ENCODE results near the gene KLHL29.

Gene KLHL29

DNA sequence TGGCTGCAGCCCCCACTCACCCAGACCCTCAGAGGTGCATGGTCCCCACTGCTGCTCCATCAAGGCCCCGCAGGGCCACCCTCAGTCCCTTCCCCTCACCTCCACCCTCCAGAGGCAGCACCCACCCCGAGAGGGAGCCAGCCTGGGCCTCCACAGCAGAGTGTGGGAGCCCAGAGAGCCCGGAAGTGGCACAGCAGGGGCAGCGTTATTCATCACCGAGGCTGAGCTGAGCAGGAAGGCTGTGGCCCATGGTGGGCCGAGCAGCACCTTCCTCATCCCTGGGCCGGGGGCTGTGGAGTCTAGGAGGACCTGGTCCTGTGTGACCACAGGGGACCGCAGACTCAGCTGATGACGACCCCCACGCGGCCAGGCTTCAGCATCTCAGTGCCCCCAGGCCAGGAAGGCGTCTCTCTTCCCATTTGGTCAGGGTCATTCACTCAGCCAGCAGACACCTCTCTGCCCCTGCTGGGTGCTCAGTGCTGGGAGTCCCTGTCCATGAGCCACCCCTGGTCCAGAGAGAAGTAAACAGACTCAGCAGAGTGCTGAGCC, 283.9 kb downstream of the KLHL29 start:
- DNase-seq: no peak

DNA sequence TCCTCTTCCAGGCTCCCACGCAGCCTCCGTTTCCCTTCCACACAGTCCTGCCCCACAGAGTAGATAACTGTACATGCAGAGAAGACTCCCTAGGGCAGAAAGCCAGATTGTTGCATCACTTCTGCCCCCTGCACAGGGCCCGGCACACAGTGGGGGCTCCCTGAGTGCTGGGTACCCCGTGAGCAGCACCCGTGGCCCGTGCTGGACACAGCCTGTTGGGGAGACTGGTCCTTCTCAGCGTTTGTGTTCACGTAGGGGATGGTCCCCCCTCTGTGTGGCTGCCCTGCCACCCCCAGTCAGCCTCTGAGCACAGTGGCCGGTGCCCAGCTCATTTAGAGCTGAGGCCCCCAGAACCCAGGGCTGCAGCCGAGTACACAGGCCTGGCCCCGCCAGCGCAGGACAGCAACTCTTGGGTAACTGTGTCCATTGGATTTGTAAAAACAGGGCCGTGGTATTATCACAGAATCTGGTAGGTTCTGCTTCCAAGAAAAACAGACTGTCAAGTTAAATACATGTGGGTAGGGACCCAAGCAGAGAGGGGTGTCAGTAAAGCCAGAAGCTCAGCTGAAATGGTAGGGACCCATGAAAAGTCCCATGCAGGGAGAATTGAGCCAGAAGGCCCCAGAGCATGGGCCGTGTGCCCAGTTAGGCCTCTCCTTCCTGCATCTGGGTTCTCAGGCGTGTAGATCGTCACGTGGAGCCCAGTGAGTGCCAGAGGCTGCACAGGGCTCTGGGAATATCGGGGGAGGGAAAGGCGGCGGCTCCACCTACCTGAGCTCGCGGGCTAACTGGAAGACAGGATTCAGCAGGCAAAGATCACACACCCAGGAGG, 284.6 kb downstream of the KLHL29 start:
- DNase-seq: no peak

DNA sequence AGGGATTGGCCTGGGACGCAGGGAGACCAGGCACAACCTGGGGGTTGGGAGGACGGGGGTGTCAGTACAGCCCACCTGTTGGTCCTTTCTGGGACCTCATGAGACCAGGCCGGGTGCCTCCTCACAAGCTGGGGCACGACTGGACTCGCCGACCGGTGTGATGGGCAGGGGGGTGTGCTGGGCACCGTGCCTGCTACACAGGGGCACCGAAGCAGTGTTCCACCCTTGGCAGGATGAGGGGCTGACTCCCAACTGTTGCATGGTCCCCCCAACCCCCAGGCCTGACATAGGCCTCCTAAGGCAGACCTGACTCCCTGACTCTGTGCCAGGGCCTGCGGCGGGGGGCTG, 285.2 kb downstream of the KLHL29 start:
- DNase-seq: no peak

DNA sequence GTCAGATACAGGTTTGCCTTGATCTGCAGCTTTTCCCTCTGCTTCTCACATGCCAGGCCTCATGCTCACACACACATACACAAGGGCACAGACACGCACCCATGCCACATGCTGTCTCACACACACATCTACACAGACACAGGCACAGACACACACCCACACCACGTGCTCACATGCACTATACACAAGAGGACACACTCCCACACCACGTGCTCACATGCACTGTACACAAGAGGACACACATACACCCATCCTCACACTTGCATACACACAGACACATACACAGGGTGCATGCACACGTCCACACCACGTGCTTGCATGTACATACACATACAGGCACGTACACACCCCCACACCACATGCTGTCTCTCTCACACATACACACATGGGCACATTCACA, 288.1 kb downstream of the KLHL29 start:
- DNase-seq: no peak

DNA sequence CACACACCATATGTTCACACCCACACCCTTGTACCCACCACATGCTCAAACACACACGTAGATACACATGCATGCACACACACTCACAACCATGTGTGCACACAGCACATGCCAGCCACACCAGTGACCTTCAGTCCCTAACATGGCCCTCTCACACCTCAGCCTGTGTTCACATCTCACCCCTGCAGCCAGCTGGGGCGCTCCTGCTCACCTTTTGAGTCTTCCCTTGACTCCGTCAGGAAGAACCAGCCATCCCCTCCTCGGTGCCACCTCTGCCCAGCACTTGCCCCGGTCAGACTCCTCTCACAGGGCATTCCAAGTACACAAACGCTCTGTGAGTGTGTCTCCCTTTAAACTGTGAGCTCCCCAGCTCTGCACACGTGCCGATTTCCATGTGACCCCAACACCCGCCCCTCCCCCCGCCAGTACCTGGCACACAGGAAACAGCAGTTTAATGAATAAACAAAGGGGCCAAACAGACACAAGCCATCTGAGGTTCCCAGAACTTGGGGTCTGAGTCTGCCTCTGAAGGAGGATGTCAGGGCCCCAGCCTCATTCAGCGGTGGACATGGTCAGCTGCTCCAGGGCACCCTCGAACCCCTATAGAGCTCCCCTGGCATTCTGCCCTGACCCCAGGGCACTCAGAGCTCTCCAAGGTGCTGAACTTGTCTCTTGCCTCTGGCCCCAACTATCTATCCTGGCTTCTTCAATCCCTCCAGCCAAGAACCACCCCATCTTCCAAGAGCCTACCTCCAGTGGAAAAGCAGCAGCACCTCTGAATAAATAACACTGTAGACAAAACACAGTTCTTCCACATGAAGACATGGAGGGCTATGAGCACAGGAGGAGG, 289.1 kb downstream of the KLHL29 start:
- DNase-seq: no peak

DNA sequence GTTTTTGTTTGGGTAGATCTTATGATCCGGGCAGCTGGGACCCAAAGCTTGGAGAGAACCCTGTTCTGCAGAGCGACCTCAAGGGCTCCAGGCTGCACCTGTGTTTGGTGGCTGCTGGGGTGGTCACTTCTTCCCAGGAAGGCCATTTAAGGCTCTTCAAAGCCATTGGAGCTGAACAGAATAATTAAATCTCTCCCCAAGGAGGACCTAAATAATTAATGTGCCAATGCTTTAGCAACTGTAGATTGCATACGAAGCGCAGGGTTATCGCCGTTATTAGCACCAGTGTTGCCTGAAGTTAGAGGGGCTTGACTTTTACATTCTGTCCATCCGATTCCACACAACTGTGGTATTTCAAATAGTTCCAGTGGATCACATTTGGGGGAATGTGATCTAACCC, 290.5 kb downstream of the KLHL29 start:
- no peak for DNase-seq

DNA sequence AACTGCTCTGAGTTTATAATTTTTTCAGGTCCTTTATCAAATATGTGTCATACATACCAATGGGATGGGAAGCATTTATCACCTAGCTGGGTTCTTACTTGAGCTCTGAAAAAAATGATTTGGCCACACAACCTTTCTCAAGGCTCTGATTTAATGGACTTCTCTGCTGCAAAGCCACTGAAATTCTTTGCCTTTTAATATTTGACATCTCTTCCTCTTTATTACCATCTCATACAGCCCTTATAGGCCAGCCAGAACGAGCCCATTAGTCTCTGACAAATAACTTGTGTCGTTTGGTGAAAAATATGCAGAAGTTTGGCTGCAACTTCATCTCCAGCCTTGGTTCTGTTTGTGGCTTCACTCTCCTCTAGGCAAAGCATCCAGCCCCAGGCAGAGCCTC, 292.9 kb downstream of the KLHL29 start:
- no peak for DNase-seq

DNA sequence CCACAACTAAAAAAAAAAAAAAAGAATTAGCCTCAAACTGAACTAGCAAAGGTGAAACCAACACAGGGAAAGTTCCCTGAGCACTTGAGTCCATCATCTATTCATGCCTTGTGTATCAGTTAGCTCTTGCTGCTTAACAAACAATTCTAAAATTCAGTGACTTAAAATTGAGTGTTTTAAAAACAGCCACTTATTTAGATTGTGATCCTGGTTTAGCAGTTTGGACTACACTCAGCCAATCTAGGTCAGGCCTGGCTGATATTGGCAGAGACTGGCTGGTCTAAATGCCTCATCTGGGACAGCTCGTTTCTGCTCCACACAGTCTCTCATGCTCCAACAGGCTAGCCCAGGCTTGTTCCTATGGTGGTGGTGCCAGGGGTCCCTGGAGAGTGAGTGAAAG, 294.1 kb downstream of the KLHL29 start:
- DNase-seq: no peak

DNA sequence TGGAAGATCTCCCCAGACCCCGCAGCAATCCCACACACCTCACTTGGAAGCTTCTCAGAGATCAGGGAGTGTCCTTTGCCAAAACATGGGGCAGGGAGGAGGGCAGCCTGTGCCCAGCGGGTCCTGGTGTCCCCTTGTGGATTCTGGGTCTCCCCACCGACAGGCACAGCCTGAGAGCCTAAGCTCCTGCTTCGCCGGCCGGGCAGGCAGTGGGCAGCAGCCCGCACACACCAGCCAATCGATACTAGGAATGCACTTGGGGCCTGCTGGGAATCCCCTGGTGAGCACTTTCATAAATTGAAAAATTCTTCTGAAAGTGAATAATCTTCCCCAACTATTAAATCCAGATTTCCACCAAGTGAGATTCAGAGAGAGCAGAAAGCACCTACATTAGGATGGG, 296.0 kb downstream of the KLHL29 start:
- no peak for DNase-seq

DNA sequence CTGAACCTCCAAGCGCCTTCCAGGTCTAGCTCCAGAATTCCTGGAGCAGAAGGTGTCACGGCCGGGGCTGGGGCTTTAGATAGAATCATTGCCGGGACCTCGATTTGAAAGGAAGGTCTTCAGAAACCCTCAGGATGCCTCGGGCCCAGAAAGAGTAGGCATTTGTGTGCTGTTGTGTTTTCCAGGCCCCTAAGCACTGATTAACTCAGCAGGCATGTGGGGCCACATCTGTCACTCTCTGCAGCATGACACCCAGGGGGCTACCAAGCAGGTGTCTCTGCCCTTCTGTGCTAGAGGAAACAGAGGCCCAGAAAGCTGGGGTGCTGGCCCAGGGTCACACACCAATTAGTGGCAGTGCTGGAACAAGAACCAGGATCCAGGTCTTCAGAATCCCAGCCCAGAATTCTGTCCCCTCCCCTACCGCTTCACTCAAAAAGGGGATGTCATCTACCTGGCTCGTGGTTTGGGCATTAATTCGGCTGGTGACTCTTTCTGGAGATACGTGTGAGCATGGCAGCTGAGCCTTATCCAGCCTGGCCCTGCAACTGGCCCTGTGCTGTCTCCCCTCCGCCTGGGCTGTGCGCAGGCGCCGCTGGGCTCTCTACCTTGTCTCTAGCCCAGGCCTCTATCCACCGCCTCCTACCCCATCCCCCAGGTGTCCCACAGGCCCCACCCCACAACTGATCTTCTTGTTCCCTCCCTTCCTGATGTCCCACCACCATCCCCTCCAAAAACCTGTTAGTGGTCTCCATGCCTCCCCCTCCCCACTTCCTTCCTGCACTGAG, 296.6 kb downstream of the KLHL29 start:
- no peak for DNase-seq

DNA sequence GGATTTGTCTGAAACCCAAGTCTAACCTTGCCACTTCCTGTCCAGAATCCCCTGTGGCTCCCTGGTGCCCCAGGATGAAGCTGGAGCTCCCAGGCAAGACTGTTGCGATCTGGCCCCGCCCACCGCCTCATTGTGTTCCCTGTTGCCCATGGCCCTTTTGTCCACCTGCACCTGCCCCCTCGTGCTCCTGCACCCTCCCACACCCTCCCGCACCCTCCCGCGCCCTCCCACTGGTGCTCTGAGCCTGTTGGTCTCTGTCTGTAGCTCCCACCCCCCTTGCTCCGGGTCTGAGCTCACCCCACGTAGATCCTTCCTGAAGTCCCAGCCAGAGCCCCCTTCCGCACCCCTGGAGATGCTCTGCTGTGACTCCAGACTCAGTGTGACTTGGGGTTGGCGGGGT, 297.5 kb downstream of the KLHL29 start:
- no peak for DNase-seq

DNA sequence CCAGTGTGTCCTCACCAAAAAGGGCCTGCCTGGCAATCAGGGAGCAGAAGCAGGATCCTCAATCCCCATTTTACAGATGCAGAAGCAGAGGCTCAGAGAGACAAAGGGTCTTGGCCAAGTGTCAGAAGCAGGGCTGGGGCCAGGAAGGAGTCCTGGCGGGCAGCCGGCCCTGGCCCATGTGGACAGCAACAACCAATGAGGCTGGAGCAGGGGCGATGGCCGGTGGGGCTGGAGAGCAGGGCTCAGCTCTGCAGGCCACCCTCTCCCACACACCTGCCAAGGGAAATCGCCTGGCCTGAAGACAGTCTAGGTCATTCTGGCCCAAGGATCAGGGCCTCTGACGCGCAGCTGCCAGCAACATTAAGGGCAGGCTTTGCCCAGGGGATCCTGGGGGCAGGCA, 298.0 kb downstream of the KLHL29 start:
- DNase-seq: no peak

DNA sequence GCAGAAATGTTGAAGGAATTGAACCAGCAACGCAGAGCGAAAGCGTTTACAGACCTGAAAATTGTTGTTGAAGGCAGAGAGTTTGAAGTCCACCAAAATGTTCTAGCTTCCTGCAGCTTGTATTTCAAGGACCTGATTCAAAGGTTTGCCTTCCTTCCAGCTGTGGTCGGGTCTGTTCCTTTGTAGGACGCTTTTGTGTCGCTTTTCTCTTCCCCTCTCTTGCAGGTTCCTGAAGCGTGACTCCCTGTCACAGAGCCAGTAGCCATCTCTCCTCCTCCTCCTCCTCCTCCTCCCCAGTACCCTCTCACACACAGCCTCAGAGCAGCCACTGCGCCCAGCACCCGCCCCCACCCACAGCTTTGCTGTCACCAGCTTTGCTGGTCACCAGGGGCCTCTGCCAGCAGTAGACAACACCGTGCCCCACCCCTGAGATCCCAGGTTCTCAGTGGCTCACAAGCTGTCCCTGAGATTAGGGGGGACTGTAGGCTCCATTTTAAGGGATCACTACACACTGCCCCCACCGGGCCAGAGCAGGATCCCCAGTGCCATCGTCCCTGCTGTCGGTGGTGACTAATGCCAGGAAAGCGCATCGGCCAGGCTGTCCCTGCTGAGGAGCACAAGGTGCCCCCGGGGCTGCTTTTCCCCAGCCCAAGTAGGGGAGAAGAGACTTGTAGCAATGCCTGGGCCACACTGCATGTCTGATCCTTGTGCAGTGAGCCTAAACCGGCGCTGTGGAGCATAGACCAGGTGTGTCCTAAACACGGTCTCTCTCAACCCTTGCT, 299.6 kb downstream of the KLHL29 start:
- DNase-seq: no peak

DNA sequence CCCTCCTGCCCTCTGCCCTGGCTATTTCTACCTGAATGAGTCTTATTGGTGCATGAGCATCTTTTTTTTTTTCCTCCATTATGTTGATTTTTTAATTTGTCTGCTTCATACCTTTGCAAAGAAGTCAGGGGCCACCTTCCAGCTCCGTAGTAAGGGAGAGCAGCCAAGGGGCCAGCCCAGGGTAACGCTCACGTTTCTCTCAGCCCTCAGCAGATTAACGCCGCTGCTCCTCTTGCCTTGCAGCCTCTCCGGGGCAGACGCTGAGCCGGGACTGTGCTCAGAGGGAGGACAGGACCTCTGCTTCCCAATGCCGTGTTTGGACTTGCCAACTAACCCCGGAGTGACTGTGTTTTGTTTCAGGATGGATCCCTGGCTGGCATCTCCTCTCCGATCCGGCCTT, 300.2 kb downstream of the KLHL29 start:
- DNase-seq: no peak

DNA sequence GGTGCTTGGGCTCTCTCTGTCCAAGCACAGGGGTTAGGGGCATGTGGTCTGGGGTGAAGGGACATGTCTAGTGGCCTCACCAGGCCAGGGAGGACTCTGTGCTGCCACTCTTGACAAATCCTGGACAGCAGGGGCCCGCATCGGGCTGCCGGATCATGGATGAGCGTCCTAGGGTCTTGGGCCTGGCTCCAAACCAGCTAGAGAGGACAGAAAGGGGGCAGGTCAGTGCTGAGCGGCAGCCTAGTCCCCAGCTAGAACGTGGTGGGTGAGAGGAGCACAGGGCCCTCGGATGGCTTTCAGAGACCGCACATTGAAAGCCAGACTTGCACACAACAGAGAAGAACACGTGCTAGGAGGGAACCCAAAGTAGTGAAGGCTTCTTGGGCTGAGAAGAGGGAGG, 300.7 kb downstream of the KLHL29 start:
- DNase-seq: no peak

DNA sequence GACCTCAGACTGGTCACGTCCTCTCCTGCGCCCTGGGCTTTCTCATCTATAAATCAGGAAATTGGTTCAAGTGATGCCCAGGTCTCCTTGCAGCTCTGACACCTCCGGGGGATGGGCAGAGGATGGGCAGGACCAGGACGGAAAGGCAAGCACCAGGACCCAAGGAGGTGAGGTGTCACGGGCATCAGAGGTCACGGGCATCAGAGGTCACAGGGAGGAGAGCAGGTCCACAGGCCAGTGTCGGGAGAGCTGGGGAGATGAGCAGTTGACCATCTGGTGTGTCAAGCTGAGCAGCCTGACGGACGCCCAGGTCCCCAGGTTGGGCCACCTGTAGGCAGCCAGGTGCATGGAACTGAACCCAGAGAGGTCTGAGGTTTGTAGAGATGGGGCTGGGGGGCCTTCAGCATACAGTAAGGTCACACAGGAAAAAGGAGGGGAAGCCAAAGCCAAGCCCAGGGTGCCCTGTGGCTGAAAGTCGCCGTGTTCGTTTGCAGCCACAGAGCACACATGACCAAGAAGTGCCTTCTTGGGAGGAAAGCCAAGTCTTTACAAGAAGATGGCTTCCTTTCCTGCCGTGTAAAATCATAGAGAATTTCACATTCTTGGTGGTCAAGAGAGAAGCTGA, 301.5 kb downstream of the KLHL29 start:
- no peak for DNase-seq

DNA sequence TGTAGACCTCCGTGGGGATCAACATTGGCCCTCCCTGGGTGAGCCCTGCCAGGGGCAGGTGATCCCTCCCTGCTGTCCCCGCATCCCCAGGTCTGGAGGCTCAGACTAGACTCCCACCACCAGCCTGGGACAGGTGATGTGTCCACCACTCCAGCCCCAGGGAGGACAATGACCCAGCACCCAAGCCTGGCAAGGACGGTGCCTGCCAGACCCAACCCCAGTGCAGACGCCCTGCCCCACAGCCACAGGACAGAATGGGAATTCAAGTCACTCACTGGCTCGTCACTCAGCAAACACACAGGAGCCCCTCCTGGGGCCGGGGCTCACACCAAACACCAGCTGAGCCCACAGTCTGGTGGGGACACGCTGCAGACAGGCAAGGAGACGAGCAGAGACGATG, 302.2 kb downstream of the KLHL29 start:
- DNase-seq: no peak

DNA sequence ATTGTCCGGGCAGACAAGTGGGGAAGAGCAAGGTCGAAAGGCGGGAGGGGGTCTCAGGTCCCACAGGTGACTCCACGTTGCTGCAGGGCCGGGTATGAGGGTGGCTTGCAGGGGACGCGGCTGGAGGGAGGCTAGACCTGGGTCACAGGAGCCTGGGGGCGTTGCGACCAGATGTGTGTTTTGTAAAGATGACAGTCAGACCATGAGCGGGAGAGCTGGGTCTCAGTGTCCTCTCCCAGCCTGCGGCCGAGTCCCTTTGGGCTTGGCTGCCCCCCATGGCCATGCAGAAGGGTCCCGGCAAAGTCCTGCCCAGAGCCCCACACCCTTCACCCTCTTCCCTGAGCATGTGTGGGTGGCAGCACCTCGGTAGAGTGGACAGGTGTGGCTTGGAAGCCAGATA, 302.7 kb downstream of the KLHL29 start:
- DNase-seq: no peak

DNA sequence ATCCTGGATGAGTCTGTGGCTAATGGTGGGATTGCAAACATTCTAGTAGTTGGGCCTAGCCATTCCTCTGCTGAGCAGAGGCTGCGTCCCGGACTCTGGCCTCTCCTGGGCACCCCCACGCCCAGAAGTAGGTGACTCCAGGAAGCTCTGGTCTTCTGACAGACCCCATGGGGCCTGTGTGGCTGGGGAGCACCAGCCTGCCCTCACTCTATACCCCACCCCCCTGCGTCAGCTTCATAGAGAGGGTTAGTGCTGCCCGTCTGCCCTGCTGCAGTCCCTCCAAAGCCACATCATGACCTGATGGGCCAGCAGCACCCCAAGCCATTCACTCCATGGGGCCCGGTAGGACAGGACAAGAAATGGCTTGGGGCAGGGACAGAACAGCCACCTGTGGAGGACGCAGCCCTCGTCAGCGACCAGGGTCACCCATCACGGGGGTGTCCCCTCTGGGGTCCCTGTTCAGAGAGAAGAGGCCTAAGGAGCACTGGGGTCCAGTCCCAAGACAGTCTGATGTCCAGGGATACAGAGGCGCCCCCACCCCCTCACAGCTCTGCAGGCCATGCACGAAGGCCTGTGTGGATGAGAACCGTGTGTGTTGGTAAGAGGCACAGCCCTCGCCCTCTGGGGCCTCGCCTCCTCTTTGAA, 303.6 kb downstream of the KLHL29 start:
- DNase-seq: no peak

DNA sequence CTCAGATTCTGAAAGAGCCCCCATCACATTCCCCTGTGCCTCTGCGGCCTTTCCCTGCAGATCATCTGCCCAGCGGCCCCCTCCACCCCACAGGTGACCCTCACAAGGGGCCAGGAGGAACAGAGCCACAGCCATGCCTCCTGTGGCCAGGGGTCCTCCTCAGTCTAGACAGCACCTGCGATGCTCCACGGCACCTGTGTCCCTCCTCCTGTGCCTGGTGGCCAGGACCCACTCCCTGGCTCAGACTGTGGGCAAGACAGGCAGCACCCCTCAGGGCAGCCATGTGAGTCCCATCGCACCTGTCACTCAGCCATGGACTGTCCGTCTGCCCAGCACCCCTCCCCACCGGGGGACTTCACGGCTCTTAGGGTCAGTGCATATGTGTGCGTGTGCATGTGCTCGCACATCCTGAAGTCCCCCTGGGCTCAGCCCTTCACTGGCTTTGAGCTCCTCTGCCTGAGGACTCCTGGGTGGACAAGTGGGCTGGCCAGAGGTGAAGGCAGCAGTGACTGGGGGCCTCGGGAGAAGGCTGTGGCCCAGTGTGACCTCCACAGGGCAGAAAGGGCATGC, 304.2 kb downstream of the KLHL29 start:
- no peak for DNase-seq

DNA sequence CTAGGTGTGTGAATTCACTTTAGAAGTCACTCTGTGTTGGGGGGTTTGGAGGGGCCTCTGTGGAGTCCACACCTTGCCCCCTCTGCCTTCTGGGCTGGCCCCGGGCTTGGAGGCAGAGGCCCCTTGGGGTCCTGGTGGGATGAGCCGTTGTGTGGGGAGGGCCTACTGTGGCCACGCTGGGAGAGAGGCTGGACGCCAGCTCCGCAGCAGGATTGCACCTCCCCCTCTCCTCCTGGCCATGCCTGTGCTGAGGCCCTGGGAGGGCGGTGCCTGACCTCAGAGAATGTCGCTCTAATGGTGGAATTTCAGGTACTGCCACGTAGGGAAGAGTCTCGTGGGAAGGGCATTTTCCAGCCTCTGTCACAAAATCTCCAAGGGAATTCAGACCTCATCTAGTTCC, 304.9 kb downstream of the KLHL29 start:
- DNase-seq: no peak

Measured in inflammatory macrophage treated with lipopolysaccharide for 4 hours (primary cell).